GM21447 (cell line): ENCODE measurements around the gene ZCCHC2.

ENCODE experiments used
- ATAC-seq: cut with Tn5 transposase; IDR thresholded peaks from one replicate; pipeline ENCODE4 v1.9.1; 2021; ENCODE audit not compliant: unreplicated experiment

Gene ZCCHC2

DNA sequence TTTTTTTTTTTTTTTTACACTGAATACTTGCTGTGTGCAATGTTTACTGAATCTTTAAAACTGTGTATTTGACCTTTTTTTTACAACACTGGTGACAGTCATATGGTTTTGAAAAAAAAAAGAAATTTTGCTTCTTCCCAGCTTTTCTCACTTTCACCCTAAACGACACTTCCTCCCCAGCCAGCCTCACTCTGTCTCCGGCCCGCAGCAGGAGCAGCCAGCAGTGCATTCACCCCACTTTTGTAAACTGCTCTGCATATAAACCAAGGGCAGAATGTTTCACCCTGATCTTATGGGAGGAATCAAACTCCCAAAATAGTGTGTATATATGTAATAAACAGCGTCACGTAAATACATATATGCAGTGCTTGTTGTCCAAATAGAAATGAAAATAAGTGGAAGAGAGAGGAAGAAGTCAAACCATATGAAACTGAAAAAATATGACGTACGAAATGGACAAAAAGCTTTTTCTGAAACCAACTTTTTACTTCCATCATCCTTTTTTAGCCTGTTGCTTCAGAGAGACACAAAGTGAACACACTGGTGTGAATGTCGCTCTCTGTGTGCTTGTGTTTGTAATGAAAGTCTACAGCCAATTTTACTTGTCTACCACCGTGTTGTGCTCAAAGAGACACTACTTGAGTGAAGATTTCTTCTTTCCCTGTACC is 54.2 kb downstream of the ZCCHC2 start:
- peak; percentile 50 for ATAC-seq

DNA sequence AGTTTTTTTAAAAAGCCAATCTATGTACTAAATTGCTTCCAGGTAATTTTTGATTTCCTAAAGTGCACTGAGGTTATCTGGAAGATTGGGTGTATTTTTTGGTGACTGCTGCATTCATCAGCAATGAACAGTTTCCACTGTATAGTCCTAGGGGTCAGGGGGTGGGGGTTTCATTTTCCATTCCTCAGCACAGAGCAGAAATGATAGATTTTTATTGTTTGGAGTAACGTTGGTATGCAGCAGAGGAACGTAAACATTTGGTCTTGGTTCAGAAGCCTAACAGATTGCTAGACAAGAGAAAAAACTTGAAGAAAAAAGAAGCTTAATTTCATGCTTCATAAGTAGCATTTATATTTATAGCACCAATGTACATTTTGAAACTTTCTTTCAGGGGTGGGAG is 54.9 kb downstream of the ZCCHC2 start:
- no peak for ATAC-seq

DNA sequence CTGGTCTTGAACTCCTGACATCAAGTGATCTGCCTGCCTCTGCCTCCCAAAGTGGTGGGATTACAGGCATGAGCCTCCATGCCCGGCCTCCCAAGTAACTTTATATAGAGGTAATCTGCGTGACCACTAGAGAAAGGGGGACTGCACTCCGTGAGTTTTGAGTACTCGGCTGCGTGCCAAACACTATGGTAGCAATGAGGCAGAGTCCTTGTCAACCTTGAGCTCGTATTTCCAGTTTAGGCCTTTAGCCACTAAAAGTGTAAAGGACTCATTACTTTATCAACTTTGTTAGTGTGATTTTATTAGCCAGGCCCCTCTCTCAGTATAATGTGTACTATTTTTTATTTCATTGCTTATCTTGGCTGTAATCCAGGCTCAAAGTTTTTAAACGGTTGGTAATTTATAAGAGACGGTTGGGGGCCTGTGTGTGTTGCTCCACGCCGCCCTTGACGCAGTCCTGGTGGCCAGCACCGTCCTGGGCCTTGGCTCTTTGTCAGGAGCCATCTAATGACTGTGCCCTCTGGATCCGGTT is 56.2 kb downstream of the ZCCHC2 start:
- ATAC-seq: no peak

DNA sequence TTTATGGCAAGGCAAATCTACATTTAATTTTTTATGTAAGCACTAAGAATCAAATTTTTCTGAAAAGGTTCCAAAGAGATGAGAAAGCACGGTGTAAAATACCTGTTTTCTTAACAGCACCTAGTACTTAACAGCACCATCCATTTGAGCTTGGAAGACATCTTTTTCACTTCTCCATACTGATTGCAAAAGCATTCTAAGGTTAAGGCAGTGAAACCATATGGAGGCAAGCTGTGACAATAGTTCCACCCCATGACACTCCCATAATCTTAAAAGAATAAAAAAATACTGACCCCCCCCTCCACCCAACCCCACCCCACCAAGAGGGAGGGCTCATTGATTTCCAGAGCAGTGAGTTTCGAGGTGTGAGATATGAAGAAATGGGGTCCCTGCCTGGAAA is 60.6 kb downstream of the ZCCHC2 start:
- no peak for ATAC-seq

DNA sequence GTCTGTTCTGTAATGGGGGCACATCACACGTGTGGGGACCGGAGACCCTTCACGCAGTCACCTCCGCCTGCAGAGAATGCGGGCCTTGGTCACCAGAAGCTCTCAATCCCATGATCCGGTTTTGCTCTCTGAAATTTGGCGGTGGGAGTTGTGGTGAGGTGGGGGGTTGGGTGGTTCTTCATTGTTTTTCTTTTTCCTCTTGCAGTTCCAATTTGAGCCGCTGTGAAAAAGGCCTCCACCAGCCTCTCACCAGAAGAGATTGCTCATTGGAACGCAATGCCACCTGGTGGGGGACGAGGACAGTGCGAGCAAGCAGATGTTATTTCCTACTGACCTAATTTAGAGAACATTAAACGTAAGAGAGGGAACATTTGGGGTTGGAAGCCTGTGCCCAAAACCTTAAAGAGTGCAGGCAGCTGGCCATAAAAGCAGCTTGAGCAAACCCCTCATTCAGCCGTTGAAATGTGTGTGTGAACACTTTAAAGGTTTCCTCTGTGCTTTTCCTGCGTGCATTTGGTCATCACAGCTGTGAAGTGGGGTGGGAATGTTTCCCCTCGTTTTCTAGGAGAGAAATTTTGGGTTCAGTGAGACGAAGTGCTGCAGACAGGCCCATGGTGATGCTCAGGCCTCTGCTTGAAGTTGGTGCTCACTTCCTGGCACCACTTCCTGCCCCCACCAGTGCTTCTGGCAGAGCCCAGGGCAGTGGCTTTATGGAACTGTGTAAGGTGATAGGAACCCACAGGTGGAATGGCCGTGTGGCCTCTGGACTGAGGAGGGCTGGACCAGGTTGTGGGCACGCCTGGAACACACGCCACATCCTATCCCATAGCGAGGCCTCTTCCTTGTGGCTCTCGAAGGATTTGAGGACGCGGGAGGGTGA is 61.7 kb downstream of the ZCCHC2 start:
- peak; percentile 88 for ATAC-seq

DNA sequence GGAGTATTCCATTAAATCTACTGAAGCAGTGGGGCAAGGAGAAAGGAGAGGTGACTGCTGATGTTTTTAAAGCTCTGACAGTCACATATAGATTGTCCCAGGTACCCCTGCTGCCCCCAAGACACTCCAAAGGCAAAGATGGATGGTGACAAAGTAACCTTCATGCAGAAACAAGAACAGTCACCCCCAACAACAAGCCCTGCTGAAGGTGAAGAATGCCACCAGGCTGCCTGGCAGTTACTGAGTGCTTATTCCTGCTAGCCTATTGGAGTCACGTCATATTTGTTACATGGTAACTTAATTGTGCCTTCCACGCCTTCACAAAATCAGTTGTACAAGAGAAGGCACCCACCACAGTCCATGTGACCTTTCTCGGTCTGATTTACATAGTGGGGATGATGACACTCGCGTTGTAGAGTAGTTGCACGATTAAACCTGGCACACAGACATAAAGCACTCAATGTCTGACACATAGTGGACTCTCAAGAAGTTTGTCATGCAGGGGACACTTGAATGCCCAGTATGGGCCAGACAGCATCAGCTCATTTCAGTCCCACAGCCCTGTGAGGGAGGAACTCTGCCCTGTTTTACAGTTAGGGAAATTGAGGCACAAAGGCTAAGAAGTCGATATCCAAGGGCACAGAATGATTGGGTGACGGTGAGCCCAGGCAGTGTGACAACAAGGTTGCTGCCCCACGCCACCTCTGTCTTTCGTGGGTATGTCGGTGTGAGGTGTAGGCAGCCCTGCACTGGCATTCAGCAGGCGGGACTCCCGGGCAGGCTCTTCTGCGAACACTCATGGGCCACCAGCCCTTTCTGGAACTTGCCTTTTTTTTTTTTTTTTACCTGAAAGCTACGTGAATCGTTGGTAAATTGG is 62.7 kb downstream of the ZCCHC2 start:
- no peak for ATAC-seq

DNA sequence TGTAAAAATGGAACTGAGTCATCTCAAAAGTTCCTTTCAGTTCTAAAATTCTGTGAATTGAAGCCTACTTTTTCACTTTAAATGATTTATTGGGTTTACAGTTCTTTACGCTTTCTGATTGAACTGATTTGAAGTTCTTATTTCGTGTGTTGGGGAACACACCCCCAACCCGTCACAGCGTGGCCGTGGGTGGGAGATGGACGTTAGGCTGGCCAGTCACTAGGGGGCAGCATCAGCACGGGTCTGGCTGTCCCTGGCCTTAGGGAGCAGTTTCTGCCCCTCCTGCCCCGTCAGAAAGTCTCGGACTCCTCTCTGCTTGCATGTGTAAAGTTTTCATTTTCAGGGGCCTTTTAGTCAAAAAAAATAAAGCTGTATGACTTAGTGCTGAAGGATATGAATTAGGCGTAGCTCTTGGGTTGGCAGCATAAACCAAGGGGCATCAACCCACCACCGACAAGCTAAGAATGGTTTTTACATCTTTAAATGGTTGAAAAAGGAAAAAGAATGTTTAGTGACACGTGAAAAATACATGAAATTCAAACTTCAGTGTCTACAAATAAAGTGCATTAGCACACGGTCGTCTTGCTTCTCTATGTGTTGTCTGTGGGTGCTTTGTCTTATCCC is 63.4 kb downstream of the ZCCHC2 start:
- ATAC-seq: no peak

DNA sequence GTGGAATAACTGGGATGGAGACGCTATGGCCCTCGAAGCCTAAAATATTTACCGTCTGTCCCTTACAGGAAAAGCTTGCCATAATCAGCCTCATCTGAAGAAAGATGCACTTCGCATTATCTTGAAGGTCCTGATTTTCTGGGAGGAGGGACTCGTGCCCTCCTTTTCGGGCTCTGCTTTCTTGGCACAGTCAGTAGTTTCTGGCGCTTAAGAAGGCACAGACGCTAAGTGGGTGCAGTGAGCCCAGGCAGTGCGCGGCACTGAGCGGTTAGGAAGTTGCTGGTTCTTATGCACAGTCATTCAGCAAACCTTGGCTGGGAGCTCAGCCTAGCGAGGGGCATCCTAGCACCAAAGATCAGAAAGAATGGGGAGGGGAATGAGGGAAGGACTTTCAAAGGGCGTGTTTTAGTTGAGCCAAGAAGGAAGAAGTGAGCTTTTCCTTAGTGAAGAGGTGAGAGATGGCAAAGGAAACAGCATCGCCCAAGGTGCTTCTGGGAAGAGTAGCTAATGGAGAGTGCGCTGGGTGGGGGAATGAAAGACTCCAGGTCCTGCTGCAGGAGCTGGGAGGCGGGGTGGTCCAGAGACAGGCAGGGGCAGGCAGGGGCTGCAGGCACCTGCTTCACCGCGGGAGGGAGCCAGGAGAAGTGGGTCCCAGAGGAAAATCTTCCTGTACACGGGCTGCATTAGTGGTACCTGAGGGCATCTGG is 64.1 kb downstream of the ZCCHC2 start:
- ATAC-seq: no peak

DNA sequence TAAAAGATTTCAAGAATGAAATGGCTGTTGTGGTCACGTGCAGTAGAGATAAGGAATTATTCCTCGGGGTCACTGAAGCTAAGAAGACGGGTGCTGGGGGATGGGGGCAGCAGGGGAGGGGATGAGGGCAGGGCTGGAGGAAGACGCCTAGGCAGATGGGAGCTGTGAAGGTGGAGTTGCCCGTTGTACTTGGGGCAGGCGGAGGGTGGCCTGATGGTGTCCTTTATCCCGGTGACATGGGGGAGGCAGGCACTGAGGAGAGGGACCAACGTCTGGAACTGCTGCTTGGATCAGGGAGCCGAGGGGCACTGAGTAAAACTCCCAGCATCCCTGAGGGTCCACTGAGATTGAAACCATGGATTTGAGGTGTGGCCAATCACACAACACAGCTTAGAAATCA is 64.9 kb downstream of the ZCCHC2 start:
- no peak for ATAC-seq

DNA sequence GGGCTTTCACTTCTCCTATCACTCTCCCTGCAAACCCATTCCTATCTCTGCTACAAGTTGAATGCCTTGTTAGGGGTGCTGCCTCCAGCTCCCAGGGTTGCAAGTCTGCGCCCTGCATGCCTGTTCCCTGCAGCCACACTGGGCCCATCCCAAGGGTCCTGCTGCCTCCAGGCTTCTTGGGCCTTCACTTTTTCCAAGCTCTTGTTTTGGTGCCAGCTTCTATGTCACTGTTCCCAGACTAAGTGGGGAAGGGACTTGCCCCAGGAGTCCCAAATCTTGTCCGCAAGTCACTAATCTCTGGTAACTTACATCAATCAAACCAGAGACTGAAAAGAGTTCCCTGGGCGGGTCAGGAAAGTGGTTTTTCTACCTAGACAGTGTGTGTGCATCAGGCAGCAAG is 65.4 kb downstream of the ZCCHC2 start:
- ATAC-seq: no peak

DNA sequence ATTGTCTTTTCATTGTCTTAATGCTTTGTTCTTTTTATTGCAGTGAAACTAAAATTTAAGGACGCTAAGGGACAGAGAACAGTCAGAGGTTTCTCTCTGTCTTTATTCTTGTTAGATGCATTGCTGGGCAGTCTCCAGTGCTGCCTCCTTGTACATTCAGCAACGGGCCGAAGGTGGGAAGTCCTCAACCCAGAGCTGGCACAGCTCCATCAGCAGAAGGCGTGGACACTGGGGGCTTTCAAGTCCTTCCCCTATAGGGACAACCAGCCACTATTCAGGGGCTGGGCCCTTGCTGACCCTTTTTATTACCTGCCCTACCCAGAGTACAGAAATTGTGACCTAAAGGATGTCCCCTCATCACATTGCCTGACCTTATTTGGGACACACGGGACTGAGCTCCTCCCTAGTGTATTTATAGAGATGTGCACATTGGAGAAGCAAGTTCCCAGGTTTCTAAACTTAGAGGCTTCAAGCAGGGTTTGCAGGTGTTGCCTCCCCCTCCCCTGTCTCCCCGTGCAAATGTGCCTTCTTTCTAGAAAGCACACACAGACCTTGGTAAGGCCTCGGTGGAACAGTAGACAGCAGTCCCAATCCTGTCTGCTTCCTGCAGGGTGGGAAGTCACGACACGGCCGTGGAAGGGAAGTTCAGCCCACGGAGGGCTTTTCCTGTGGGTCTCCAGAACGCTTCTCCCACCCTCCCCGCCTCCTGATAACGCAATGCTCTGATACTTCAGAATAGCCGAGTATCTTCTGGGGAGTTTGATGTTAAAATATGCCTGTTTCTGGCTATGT is 68.2 kb downstream of the ZCCHC2 start:
- ATAC-seq: no peak

DNA sequence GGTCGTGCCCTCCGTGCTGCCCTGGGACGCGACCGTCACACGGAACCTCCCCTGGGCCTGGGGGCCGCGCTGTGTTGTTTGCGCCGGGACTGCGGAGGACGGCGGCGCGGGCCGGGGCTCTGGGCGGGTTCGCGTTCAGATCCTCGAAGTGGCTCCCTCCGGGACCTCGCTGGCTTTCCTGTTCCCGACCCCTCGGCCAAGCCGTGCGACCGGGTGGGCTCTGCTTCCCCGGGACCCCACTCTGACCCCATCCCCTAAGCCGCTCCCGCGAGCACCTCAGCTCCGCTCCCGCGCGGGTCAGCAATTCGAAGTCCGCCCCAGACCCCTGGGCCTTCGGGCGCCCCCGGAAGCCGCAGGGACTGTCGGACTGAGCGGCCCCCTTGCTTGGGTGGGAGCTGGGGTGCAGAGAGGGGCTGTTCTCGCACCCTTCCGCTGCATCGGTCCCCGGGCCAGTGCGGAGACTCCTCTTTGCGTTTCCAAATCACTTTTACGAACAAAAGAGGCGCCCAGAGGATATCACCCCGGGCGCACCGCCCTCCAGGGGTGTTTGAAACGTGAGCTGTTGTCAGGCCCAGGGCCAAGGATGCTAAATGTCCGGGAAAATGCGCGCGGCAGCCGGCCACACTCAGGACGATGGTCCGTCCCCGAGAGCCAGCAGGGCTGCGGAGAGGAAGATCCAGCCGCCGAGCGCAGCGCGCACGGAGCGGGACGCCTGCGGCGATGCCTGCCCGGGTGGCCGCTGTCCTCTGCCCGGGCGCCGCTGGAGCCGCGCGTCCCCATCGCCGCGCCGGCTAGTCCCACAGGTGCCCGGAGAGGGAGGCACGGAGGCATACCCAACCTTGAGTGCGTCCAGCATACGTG is 73.5 kb downstream of the ZCCHC2 start:
- no peak for ATAC-seq

DNA sequence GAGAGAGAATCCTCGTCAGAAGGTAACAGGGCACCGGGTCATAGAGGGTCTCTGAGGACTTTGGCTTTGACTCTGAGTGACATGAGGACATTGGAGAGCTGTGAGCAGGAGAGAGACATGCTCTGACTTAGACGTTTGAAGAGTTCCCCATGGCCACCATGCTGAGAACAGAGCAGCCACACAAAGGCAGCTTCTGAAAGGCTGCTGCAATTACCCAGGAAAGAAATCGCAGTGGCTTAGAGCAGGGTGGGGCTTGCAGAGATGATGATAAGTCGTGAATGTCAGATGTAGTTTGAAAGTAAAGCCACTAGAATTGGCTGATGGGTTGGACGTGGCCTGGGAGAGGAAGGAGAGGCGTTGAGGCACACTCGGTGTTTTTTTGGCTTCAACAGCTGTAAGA is 79.0 kb downstream of the ZCCHC2 start:
- no peak for ATAC-seq

DNA sequence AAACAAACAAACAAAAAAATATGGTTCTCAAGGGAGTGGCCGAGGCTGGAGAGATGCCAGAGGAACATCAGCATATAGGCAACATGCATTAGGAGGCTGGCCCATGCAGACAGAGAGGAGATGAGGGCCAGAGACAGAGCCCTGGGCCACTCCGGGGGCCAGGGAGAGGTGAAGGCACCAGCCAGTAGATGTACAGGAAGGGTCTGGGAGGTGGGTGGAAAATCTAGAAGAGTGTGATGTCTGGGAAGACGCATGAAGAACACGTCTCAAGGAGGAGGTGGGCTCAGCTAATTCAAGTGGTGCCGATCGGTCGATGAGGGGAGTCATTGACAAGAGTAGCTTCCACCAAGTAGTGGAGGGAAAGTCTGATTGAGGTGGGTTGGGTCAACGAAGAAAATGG is 79.9 kb downstream of the ZCCHC2 start:
- ATAC-seq: no peak

DNA sequence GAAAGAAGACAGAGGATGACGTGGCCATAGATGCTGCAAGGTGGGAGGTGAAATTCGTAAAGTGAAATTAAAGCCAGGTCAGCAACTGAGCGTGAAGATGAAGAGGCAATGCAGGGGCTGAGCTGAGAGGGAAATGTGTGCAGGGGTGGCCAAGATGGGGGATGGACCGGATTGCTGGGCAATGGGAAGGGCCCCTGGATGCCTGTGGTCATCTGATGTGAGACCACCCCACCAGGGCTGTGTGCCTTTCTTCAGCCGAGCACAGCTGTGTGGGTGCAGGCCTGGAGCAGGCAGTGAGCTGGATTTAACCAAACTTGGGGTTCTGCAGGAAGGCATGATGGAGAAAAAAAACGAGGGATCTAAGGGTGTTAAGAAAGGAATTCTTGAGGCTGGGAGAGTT is 80.4 kb downstream of the ZCCHC2 start:
- ATAC-seq: no peak

DNA sequence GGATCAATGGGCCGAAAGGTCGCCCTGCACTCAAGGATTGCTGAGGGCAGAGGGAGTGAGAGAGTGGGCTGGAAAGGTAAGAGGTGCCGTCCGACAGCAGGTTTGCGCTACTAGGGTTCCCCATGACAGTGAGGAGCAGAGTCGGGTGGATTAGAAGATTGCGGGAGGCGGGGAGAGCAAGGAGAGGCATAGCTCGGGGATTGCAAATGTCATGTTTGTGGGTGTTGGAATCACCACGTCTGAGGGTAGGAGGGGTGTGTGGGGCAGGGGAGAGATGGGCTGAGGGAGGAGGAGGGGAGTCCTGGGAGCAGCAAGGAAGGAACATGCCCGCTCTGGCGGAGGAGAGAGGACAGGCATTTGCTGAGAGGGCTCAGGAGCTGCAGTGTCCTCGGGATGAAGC is 81.2 kb downstream of the ZCCHC2 start:
- ATAC-seq: no peak

DNA sequence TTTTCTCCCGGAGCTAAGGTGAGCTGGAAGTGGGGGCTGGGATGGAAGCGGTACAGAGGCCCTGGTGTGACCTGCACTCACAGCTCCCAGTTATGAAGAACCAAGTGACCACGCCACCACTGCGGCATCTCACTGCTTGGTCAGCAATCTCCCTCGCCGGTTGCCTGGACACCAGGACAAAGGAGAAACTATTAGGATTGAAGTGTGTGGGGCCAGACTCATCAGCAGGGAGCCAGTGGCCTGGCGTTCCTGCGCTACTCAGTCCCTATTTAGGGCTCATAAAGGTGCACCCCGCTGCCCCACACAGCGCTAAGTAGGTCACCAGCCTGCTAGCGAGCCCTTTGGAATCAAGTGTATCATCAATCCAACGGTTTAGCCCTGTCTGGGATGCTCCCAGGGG is 82.9 kb downstream of the ZCCHC2 start:
- ATAC-seq: no peak

DNA sequence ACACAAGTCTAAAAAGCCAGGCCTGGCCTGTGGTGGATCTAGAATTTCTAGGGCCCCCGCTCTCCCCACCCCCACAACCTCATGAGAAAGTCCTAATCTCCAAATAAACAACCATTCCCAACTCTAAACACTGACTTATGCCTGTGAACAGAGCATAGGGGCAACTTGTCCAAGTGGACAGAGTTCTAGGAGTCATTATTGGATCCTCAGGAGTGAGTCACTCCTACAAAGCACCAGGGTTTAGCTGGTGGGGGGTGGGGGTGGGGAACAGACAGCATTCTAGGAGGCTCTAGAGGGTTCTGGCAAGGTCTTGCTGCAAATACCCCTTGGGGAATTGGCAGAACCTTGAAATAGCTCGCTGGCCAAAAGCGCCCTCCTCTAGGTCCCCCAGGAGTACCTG is 83.3 kb downstream of the ZCCHC2 start:
- ATAC-seq: no peak

DNA sequence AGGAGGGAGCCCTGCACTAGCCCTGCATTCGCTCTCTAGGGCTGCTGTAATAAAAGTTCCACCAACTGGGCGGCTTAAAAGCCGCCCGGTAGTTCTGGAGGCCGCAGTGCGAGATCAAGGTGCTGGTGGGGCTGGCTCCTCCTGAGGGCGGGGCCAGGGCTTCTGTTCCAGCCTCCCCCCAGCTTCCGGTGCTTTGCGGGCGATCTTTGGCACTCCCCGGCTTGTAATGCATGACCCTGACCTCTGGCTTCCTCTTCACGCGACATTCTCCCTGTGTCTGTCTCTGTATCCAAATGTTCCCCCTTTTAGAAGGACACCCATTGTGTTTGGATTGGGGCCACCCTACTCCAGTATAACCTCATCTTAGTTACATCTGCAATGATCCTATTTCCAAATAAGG is 84.5 kb downstream of the ZCCHC2 start:
- ATAC-seq: no peak
